Measurements from ENCODE around the gene EPN2.

Gene EPN2

DNA sequence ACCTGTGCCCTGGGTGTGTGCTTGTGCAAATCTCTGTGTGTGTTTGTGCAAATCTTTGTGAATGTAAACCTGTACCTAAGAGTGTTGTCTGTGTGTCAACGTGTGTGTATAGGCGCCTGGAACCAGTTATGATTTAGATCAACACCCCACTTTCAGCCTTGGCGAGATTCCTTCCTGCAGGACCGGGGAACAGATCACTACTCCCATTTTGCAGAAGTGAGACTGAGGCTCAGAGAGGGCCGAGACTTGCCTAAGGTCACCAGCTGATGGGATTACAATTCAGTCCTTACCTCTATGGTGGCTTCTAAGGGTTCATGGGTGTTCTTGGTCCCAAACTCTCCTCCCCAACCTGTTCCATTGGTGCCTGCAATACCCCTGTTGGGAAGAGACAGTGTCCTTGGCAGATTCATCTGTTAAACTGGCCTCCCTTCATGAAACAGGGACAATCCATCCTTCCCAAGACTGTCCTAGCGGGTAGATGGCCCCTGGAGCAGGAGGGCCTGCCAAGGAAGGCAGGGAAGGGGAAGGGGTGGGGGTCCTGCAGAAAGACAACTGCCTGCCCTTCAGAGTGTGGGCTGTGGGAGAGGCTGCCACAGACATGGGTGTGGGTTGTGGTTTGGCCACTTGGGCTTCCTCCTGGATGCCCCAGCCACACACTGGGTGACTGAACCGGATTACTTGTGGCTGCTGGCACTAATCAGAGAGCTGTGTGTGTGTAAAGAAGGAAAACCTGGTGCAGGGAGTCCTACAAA is 134.3 kb downstream of the EPN2 start:
- no peak for DNase-seq

DNA sequence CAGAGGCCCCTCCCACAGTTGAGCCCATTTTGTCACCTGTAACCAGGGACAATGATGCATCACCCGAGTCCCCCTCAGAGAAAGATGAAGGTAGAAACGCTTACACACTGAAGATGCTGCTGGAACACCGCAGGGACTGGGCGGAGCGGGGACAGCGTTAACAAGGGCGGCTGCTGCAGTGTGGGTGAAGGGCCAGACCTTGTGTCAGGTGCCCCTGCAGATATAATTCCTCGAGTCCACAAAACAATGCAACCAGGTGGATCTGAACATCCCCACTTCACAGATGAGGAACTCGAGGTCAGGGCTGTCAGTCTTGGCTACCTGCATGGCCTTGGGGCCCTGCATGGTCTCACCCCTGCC is 134.8 kb downstream of the EPN2 start:
- no peak for DNase-seq

GRCh38 chr17:19372439-19372838 is 135.3 kb downstream of the EPN2 start:
- no peak for DNase-seq

- DNase-seq: no peak
Observed at GRCh38 chr17:19372866-19373504, 135.8 kb downstream of the EPN2 start.

GRCh38 chr17:19374136-19374535 is 137.0 kb downstream of the EPN2 start:
- DNase-seq: no peak

- no peak for DNase-seq
Observed at GRCh38 chr17:19375732-19376131, 138.6 kb downstream of the EPN2 start.

DNA sequence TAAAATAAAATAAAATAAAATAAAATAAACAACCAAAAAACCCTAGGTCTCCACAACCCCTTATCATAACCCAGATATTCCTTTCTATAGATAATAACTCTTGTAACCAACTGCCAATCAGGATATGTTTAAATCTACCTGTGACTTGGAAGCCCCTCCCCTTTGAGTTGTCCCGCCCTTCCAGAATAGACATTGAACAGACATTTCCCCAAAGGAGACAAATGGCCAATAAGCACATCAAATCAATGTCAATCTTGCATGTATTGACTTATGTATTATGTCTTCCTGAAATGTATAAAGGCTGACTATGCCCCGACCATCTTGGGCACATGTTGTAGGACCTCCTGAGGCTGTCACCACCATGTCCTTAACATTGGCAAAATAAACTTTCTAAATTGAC is 139.6 kb downstream of the EPN2 start:
- no peak for DNase-seq

DNA sequence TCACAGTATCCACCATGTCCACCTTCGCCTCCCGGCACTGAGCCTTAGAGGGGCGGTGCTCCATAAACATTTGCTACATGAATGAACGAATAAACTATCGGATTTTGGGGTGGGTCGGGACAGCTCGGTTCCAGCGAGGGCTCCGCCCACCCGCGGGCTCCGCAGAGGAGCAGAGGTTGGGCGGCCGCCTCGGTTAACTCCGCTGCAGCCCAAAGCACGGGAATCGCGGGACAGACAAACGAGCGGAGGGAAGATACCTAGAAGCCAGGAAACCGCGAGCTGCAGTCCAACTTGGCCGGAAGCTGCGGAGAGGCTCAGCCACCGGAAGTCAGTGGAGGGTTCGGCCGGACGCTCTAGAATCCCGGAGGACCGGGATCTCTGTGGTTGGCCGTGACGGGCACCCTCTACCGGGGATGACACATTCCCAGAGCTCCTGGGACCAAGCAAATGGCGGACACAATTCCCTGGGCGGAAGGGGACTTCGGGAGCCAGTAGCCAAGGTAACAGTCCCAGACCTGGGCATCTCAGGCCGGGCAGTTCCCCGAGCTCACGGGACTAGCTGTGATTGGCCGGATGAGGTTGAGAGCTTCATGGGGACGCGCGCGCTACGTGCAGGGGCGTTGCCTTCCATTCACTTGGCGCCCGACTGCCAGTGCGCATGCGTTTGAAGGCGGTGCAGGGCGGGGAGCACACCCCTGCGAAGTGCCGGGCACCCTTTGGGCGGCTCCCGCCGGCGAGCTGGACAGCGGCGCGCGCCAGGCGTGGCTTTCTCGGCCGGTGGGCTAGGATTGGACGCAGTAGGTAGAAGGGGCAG is 140.6 kb downstream of the EPN2 start:
- DNase-seq: peak; percentile 96

DNA sequence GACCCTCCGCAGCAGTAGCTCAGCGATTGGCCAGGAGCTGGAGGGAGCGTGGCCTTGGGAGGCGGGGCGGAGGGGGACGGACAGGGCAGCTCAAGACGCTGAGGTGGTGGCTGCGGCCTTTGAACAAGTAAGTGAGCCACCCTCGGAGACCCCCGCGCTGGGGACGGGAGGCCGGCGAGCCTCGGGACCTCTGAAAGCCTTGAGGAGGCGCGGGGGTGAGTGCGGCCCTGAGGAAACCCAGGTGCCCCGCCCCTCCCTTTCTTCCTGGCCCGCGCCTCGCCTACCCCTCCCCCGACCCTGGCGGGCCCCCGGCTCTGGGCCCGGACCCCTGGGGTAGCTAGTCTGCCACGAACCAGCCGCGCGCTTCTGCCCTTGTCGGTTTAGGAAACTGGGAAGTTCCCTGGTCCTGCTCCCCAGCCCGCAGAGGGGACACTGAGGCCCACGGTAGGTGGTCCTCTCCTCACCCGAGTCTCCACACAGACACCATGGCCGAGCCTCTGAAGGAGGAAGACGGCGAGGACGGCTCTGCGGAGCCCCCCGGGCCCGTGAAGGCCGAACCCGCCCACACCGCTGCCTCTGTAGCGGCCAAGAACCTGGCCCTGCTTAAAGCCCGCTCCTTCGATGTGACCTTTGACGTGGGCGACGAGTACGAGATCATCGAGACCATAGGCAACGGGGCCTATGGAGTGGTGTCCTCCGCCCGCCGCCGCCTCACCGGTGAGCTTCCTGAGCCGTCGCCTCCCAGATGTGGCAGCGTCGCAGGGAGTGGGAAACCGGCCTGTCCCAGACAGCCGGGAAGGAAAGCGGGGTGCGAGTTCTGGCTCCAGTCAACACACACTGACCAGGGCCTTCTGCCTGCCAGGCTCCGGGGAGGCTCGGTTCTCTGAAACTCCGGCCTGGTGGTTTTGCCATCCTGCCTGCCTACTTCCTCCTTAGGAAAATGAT is 141.5 kb downstream of the EPN2 start, which contains the start of gene MAPK7:
MAPK7 (plus strand) TSS at position 83 of the 945 bp plus-strand sequence; CDS start at position 486, 403 bp downstream.
- no peak for DNase-seq

GRCh38 chr17:19379361-19380065 is 142.3 kb downstream of the EPN2 start:
- no peak for DNase-seq

GRCh38 chr17:19380481-19381301 is 143.5 kb downstream of the EPN2 start:
- no peak for DNase-seq

- no peak for DNase-seq
Observed at GRCh38 chr17:19381361-19381740, 144.2 kb downstream of the EPN2 start.

DNA sequence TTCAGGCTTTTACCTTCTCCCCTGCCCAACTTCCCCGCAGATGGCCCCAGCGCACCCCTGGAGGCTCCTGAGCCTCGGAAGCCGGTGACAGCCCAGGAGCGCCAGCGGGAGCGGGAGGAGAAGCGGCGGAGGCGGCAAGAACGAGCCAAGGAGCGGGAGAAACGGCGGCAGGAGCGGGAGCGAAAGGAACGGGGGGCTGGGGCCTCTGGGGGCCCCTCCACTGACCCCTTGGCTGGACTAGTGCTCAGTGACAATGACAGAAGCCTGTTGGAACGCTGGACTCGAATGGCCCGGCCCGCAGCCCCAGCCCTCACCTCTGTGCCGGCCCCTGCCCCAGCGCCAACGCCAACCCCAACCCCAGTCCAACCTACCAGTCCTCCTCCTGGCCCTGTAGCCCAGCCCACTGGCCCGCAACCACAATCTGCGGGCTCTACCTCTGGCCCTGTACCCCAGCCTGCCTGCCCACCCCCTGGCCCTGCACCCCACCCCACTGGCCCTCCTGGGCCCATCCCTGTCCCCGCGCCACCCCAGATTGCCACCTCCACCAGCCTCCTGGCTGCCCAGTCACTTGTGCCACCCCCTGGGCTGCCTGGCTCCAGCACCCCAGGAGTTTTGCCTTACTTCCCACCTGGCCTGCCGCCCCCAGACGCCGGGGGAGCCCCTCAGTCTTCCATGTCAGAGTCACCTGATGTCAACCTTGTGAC is 144.7 kb downstream of the EPN2 start:
- DNase-seq: no peak

- DNase-seq: no peak
Observed at GRCh38 chr17:19382531-19383444, 145.6 kb downstream of the EPN2 start.

DNA sequence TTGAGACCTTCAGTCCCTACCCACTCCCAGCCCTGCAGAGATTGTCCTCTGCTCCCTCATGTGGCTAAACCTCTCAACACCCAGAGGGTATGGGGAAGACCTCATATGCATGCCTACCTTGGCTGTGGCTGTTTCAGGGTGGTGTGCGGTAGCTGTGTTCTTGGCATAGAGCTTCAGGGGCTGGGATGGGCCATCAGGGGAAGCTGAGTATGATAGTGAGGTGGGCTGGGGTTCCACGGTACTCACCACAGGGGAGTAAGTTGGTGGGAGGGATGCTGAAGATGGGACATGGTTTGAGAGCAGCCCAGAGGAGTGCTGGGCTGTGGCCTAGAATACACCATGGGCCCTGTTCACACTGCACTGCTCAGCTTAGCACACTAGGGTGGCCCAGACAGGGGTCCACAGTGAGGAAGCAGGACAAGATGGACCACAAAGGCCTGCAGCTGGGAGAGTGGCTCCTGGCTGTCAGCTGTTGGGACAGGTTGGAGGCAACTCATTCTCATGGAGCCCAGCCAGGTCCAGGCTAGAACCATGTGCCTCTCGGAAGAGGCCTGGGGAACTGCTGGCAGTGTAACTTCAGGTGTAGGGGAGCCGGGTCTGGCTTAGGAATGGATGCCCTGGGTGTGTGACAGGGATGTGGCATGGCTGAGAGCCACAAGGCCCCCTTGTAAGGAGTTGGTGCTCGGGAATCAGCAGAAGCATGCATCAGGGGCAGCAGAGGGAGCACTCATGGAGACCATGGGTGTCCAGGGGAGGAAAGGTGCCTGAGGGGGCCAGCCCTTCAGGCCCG is 146.7 kb downstream of the EPN2 start:
- DNase-seq: no peak

- DNase-seq: no peak
Observed at GRCh38 chr17:19384723-19385391, 147.7 kb downstream of the EPN2 start.

DNA sequence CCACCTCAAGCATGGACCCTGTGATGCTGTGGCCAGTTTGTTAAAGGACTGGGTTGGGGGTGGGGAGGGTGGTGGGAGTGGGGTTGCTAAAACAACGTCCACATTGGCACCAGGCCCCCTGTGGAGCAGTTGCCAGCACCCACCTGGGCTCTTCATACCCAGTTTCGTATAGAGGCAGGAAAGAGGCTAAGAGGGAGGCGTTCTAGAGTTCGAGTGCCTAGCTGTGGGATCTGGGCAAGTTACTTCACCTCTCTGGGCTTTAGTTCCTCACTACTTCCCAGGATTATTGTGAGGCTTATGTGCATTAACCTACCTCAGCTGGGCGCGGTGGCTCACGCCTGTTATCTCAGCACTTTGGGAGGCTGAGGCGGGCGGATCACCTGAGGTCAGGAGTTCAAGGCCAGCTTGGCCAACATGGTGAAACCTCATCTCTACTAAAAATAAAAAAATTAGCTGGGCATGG is 148.4 kb downstream of the EPN2 start:
- DNase-seq: no peak

Measured in activated CD8-positive, alpha-beta memory T cell treated with anti-CD3 and anti-CD28 coated beads for 24 hours (primary cell).